ENCODE measurements around the gene TBX5. TPM values are rescaled to one million over a fixed set of nuclear protein-coding genes. Genes with fewer than 3 reads are reported as not detected.

Gene TBX5
- total and polyA plus RNA-seq, 2 of the 4 experiments (the other 2 are of a cell fraction), result 13.3 to 14.7 TPM

- H3K4me2 ChIP-seq (ENCODE audit: low read depth, low read length), result peak overlapping the region; percentile 72
- peak overlapping the region; percentile 67 for H2BK20ac ChIP-seq (ENCODE audit: low read depth, low read length)
- peak overlapping the region; percentile 64 for H2AK5ac ChIP-seq (ENCODE audit: low read depth, low read length)
- H3K79me1 ChIP-seq (ENCODE audit: low read depth in 1 of 2, low read length in 2 of 2), result 0 out of 4 replicates have a peak, but pooled peaks cover 0 to 9% of the 10 kb centered on the region in 2 experiments
- peak overlapping the region; percentile 90 for H4K91ac ChIP-seq (ENCODE audit: insufficient read depth, low read depth, low read length)
- in situ Hi-C loops (cut with MboI; ENCODE audit: low sequenced_read_pairs), result loop anchor here (25.0 kb wide), 2 partner anchors 930 to 1220 kb away; partner anchors contain the start of genes DDX54 and RITA1
- POLR2A ChIA-PET (ENCODE audit: unreplicated experiment), result interaction anchor here (0.6 kb wide), 2 partner anchors 67 to 70 kb away, joined by 3 to 6 read pairs; no protein-coding TSS in a partner anchor
- BruUV-seq (replicated peaks), result TSS peak; percentile 33
- peak overlapping the region; percentile 16 for H4K5ac ChIP-seq (ENCODE audit: low read depth, low read length)
- H4K8ac ChIP-seq (ENCODE audit: low read depth in 2 of 2, low read length in 2 of 2), result peak overlapping the region; percentile 4 to 69; a peak in 2 of 4 replicates
- H3K4ac ChIP-seq (ENCODE audit: low read depth, low read length), result peak overlapping the region; percentile 97
- H3K23ac ChIP-seq (ENCODE audit: low read depth, low read length), result peak overlapping the region; percentile 99
- H3K18ac ChIP-seq (ENCODE audit: low read depth, low read length), result peak overlapping the region; percentile 66
- peak overlapping the region; percentile 72 for H3K56ac ChIP-seq (ENCODE audit: extremely low read depth, insufficient read depth, low read length)
- H3K27me3 ChIP-seq (ENCODE audit: control insufficient read depth, insufficient read depth, low read length), result no peaks in the 10 kb centered on the region
- H4K20me1 ChIP-seq (ENCODE audit: insufficient read depth, low read length), result peaks cover 3% of the 10 kb centered on the region; the same call in 1 of the 2 replicates
- H2BK120ac ChIP-seq (ENCODE audit: low read depth, low read length), result peak overlapping the region; percentile 88
- CTCF ChIA-PET, result interaction anchor here (0.7 kb wide), 1 partner anchor 24 kb away, joined by 3 read pairs; no protein-coding TSS in a partner anchor
- dilution Hi-C loops (cut with HindIII; ENCODE audit: low sequenced_read_pairs, unreplicated experiment), result no loop called here
- H3K4me1 ChIP-seq (ENCODE audit: control insufficient read depth, insufficient read depth, low read length), result peaks cover 9% of the 10 kb centered on the region
- no peaks in the 10 kb centered on the region for H3K9me3 ChIP-seq (ENCODE audit: control insufficient read depth, insufficient read depth, low read length)
- peak overlapping the region; percentile 76 for H2AFZ ChIP-seq (replicated peaks; ENCODE audit: low read length, poor library complexity)
- WGBS, 2 experiments (ENCODE audit: extremely low coverage in 2 of 2, insufficient read length in 1 of 2), result no CpG with 5 or more reads among the region's 12 CpGs
- peak overlapping the region; percentile 21 for H2AK9ac ChIP-seq (replicated peaks; ENCODE audit: low read depth, low read length, poor library complexity)
- H3K27ac ChIP-seq (ENCODE audit: insufficient read depth, low read length), result peak overlapping the region; percentile 100
- peak overlapping the region; percentile 95 for H2BK5ac ChIP-seq (ENCODE audit: low read depth, low read length, poor library complexity, severe bottlenecking)
- ATAC-seq (ENCODE audit: low read depth) (no peak), DNase-seq (peak; percentile 37)
- peak overlapping the region; percentile 31; the same call in 2 of the 3 replicates for H2BK15ac ChIP-seq (ENCODE audit: low read depth, low read length)
- H3K9ac ChIP-seq (ENCODE audit: low read depth, low read length), result peak overlapping the region; percentile 99
- peak overlapping the region; percentile 80 for H3K14ac ChIP-seq (replicated peaks; ENCODE audit: low read depth, low read length)
- intact Hi-C loops (cut with micrococcal nuclease), result loop anchor here (1.0 kb wide), 3 partner anchors 69 to 101 kb away; no protein-coding TSS in a partner anchor
- no peaks in the 10 kb centered on the region for H3K9me1 ChIP-seq (ENCODE audit: insufficient read depth, low read length)
- H3K4me3 ChIP-seq (ENCODE audit: insufficient read depth, low read depth, low read length), result peak overlapping the region; percentile 97
- H3K36me3 ChIP-seq (ENCODE audit: control insufficient read depth, insufficient read depth, low read length), result peaks cover 5% of the 10 kb centered on the region; the same call in 1 of the 2 replicates
- no peak for TF ChIP-seq MAFK (IDR thresholded peaks at IDR 0.05; ENCODE audit: low read depth, low read length)
- TF ChIP-seq SMC3 (IDR thresholded peaks at IDR 0.05; ENCODE audit: low read depth, low read length), result no peak
- TF ChIP-seq RAD21 (IDR thresholded peaks at IDR 0.05; ENCODE audit: low read length), result no peak
- no peak for TF ChIP-seq CTCF (conservative IDR thresholded peaks at IDR 0.05; ENCODE audit: low read depth, low read length)
- TF ChIP-seq MAZ (IDR thresholded peaks at IDR 0.05; ENCODE audit: borderline replicate concordance, low read depth, low read length), result no peak
- no peak for TF ChIP-seq NFE2L2 (IDR thresholded peaks at IDR 0.05; ENCODE audit: low read depth, low read length)
- TF ChIP-seq CHD1 (IDR thresholded peaks at IDR 0.05; ENCODE audit: low read depth, low read length), result no peak
- no peak for TF ChIP-seq POLR2A (IDR thresholded peaks at IDR 0.05; ENCODE audit: low read depth, low read length)
- no peak for TF ChIP-seq USF2 (IDR thresholded peaks at IDR 0.05; ENCODE audit: low read depth, low read length)
- no peak for TF ChIP-seq CEBPB (IDR thresholded peaks at IDR 0.05; ENCODE audit: low read depth, low read length)
- TF ChIP-seq ELK1 (IDR thresholded peaks at IDR 0.05; ENCODE audit: borderline replicate concordance, low read depth, low read length), result no peak
- TF ChIP-seq RCOR1 (IDR thresholded peaks at IDR 0.05; ENCODE audit: insufficient replicate concordance, low read length), result no peak
- TF ChIP-seq BHLHE40 (IDR thresholded peaks at IDR 0.05; ENCODE audit: low read depth, low read length), result no peak
Observed at GRCh38 chr12:114406984-114407841, 1.3 kb upstream of the TBX5 start.
